Smooth muscle cell (in vitro differentiated cells): ENCODE results near the gene KIAA1614. TPM values are rescaled to one million over a fixed set of nuclear protein-coding genes. Genes with fewer than 3 reads are reported as not detected.

Source experiments
- DNase-seq: peaks from one replicate; lab custom pipeline; 2025; ENCODE audit not compliant: unreplicated experiment; lab: John Stamatoyannopoulos, UW
- H2AFZ ChIP-seq: fragments of 200-600 bp; sonication (generic); 2 replicates; pipeline ENCODE4 v1.6.0; 2016; ENCODE audit warnings: antibody characterized with exemption, low read depth, mild to moderate bottlenecking
- H3F3A ChIP-seq: fragments of 200-600 bp; sonication (generic); 2 replicates; pipeline ENCODE4 v1.6.0; 2017; ENCODE audit warnings: antibody characterized with exemption, low read depth
- H3K27ac ChIP-seq: fragments of 200-600 bp; sonication (generic); 2 replicates; pipeline ENCODE4 v1.5.1; 2016; ENCODE audit warnings: low read depth, mild to moderate bottlenecking
- H3K27me3 ChIP-seq: fragments of 200-600 bp; sonication (generic); 2 replicates; pipeline ENCODE4 v1.6.1; 2016; ENCODE audit warnings: low read depth, mild to moderate bottlenecking
- H3K36me3 ChIP-seq: fragments of 200-600 bp; sonication (generic); 2 replicates; pipeline ENCODE4 v1.5.1; 2016; ENCODE audit warnings: low read depth
- H3K4me1 ChIP-seq: fragments of 200-600 bp; sonication (generic); 2 replicates; pipeline ENCODE4 v1.5.1; 2016; ENCODE audit warnings: low read depth
- H3K4me2 ChIP-seq: fragments of 200-600 bp; sonication (generic); 2 replicates; pipeline ENCODE4 v1.6.0; 2016; ENCODE audit warnings: mild to moderate bottlenecking
- H3K4me3 ChIP-seq: fragments of 200-600 bp; sonication (generic); 2 replicates; pipeline ENCODE4 v1.5.1; 2016; ENCODE audit warnings: mild to moderate bottlenecking
- H3K79me2 ChIP-seq: fragments of 200-600 bp; sonication (generic); 2 replicates; pipeline ENCODE4 v1.6.0; 2016; ENCODE audit warnings: low read depth, mild to moderate bottlenecking
- H3K9ac ChIP-seq: fragments of 200-600 bp; sonication (generic); 2 replicates; pipeline ENCODE4 v1.6.0; 2016; ENCODE audit warnings: low read depth
- H3K9me3 ChIP-seq: fragments of 200-600 bp; sonication (generic); replicated peaks from 2 replicates; pipeline ENCODE4 v1.5.1; 2016; ENCODE audit warnings: low read depth
- H4K20me1 ChIP-seq: fragments of 200-600 bp; sonication (generic); 2 replicates; pipeline ENCODE4 v1.6.0; 2016; ENCODE audit warnings: low read depth
- WGBS: methylation state at CpG from one replicate; pipeline ENCODE4 v1.1.7; 2016; ENCODE audit warnings: low lambda C conversion rate; 5-methylcytosine and 5-hydroxymethylcytosine counted together
- polyA plus RNA-seq: library from polyadenylated mRNA; unstranded; fragments of >200 nt; fragmentation: Nextera tagmentation; extraction: Ambion mirVana; gene quantifications from 2 replicates; pipeline ENCODE4 v1.2.1, GENCODE V29; 2016
- total RNA-seq: library from RNA; depleted of rRNA; stranded (reverse); fragments of >200 nt; gene quantifications from 2 replicates; pipeline ENCODE4 v1.2.3, GENCODE V29; 2014
- TF ChIP-seq, protein P1 (sequence below): fragments of 200-600 bp; sonication (generic); IDR thresholded peaks from 2 replicates; pipeline ENCODE4 v1.5.1; 2017; ENCODE audit warnings: borderline replicate concordance, mild to moderate bottlenecking, antibody characterized with exemption; ENCODE audit not compliant: insufficient read depth, poor library complexity, severe bottlenecking

KIAA1614 gene
- total and polyA plus RNA-seq, 2 experiments from 2014 or later = 2.9 to 3.2 TPM

DNA sequence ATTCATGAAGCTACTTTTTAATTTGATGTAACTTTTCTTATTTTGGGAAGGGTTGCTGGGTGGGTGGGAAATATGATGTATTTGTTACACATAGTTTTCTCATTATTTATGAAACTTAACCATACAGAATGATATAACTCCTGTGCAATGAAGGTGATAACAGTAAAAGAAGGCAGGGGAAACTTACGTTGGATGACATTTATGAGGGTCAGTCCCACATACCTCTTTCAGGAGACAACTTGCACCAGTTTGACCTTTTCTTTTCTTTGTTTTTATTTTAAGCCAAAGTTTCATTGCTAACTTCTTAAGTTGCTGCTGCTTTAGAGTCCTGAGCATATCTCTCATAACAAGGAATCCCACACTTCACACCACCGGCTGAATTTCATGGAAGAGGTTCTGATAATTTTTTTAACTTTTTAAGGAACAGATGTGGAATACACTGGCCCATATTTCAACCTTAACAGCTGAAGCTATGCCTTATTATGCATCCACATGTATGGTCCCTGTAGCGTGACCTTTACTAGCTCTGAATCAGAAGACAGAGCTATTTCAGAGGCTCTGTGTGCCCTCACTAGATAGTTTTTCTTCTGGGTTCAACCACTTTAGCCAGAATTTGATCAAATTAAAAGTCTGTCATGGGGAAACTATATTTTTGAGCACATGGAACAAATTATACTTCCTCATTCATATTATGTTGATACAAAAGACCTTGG lies 28.0 kb upstream of the KIAA1614 start:
- Histone ChIP-seq H3F3A (no peaks in the 10 kb centered on the region), H3K79me2 (no peaks in the 10 kb centered on the region), H2AFZ (no peak overlapping the region), H3K27ac (no peak overlapping the region), H3K9me3 (no peaks in the 10 kb centered on the region), H3K9ac (no peak overlapping the region), H3K4me2 (no peak overlapping the region), H3K4me3 (no peak overlapping the region), H4K20me1 (no peaks in the 10 kb centered on the region), H3K4me1 (no peaks in the 10 kb centered on the region), H3K27me3 (no peaks in the 10 kb centered on the region), H3K36me3 (no peaks in the 10 kb centered on the region)
- TF ChIP-seq, protein P1, sequence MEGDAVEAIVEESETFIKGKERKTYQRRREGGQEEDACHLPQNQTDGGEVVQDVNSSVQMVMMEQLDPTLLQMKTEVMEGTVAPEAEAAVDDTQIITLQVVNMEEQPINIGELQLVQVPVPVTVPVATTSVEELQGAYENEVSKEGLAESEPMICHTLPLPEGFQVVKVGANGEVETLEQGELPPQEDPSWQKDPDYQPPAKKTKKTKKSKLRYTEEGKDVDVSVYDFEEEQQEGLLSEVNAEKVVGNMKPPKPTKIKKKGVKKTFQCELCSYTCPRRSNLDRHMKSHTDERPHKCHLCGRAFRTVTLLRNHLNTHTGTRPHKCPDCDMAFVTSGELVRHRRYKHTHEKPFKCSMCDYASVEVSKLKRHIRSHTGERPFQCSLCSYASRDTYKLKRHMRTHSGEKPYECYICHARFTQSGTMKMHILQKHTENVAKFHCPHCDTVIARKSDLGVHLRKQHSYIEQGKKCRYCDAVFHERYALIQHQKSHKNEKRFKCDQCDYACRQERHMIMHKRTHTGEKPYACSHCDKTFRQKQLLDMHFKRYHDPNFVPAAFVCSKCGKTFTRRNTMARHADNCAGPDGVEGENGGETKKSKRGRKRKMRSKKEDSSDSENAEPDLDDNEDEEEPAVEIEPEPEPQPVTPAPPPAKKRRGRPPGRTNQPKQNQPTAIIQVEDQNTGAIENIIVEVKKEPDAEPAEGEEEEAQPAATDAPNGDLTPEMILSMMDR = no peak
- DNase-seq = no peak
- WGBS = 91% methylated on average over 3 of the region's 3 CpGs

DNA sequence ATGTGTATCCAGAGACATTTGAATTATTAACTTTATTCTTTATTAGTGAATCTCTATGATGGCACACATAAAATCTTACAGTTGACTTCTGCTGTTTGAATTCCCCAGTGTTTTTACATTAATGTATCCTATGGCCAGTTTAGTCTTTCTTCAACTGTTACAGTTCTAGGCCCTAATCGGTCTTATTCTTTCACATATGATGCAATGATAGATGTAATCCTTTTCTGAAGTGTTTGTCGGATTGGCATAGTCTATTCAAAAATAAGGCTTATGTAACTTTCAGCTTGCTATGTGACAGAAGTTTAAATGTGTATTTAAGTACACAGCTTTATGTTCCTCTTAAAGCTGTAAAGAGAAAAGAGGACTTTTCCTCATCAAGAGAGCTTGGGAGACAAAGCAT lies 26.4 kb upstream of the KIAA1614 start:
- Histone ChIP-seq H3K36me3 (no peaks in the 10 kb centered on the region), H4K20me1 (no peaks in the 10 kb centered on the region), H2AFZ (no peak overlapping the region), H3K9me3 (no peaks in the 10 kb centered on the region), H3K79me2 (no peaks in the 10 kb centered on the region), H3K4me3 (no peak overlapping the region), H3F3A (no peaks in the 10 kb centered on the region), H3K4me1 (no peaks in the 10 kb centered on the region), H3K27me3 (no peaks in the 10 kb centered on the region), H3K4me2 (no peak overlapping the region), H3K27ac (no peak overlapping the region), H3K9ac (no peak overlapping the region)
- DNase-seq = no peak
- TF ChIP-seq, protein P1 = no peak
- 97% methylated on average over 2 of the region's 2 CpGs for WGBS

DNA sequence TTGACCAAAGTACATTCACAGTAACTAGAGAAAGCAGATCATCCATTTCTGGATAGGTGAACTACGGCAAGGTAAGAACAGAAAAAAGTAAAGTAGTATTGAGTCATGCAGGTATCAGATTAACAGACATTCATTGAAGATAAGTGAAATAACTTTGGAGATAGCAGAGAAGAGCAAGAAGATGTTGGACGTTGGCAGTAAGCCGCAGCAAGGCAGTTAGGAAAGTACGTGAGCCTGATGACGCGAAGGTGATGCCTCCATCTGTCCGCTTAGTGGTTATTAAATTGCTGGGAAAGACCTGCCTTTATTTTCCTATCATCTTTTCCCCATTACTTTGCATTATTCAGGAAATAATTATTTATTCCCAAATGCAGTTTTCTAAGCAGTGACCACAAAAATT lies 24.9 kb upstream of the KIAA1614 start:
- TF ChIP-seq, protein P1 = no peak

DNA sequence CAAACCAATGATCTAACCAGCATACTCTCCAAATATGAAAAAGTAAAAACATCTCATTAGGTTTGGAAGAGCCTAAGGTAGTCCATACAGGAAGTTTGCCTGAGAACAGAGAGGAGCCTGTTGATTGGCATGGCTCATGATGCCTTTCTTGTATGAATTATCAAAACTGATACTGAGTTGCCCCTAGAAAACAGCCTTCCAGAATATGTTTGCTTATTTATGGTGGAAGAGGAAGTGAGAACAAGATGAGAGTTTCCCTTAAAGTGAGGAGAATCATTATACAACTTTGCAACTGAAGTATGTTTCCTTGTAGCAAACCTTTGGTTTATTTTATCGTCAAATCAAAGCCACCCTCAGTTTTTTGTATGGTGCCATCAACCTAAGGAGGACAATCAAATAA lies 23.8 kb upstream of the KIAA1614 start:
- Histone ChIP-seq H3K4me3 (no peak overlapping the region), H3K9ac (no peak overlapping the region), H3K27ac (no peak overlapping the region), H4K20me1 (no peaks in the 10 kb centered on the region), H3K36me3 (no peaks in the 10 kb centered on the region), H2AFZ (no peak overlapping the region), H3K4me1 (no peaks in the 10 kb centered on the region), H3F3A (no peaks in the 10 kb centered on the region), H3K79me2 (no peaks in the 10 kb centered on the region), H3K9me3 (no peaks in the 10 kb centered on the region), H3K27me3 (no peaks in the 10 kb centered on the region), H3K4me2 (no peak overlapping the region)
- DNase-seq = no peak
- WGBS = 100% methylated on average over 1 of the region's 1 CpG
- TF ChIP-seq, protein P1 = no peak

More for the DNA sequence above, 24.9 kb upstream of the KIAA1614 start:
- Histone ChIP-seq H2AFZ (no peak overlapping the region), H4K20me1 (no peaks in the 10 kb centered on the region), H3K9ac (no peak overlapping the region), H3K27me3 (no peaks in the 10 kb centered on the region), H3K27ac (no peak overlapping the region), H3K4me3 (no peak overlapping the region), H3K4me1 (no peaks in the 10 kb centered on the region), H3K79me2 (no peaks in the 10 kb centered on the region), H3K4me2 (no peak overlapping the region), H3K9me3 (no peaks in the 10 kb centered on the region), H3K36me3 (no peaks in the 10 kb centered on the region), H3F3A (no peaks in the 10 kb centered on the region)
- DNase-seq = no peak
- WGBS = 94% methylated on average over 7 of the region's 7 CpGs
